Measurements from ENCODE around the gene RASGEF1C.
"Not testable (repeated sequence)": the region's sequence is repeated elsewhere in the genome, so short reads cannot be mapped to it uniquely, and the experiment has no call there.

Gene RASGEF1C

GRCh38 chr5:180127682-180128670 lies 81.0 kb downstream of the RASGEF1C start:
- no peak overlapping the region for H3K4me3 ChIP-seq (ENCODE audit: control insufficient read depth, low read depth, low read length)
- DNase-seq (ENCODE audit: low read depth) = no peak
- no peak for TF ChIP-seq CTCF (IDR thresholded peaks at IDR 0.05; ENCODE audit: control insufficient read depth, insufficient read depth, low read depth, low read length, missing control alignments)

GRCh38 chr5:180126716-180127681 lies 82.0 kb downstream of the RASGEF1C start:
- no peak for DNase-seq (ENCODE audit: low read depth)
- no peak overlapping the region for H3K4me3 ChIP-seq (ENCODE audit: control insufficient read depth, low read depth, low read length)
- TF ChIP-seq CTCF (IDR thresholded peaks at IDR 0.05; ENCODE audit: control insufficient read depth, insufficient read depth, low read depth, low read length, missing control alignments) = peak; percentile 74

GRCh38 chr5:180126156-180126555 lies 82.9 kb downstream of the RASGEF1C start:
- H3K4me3 ChIP-seq (ENCODE audit: control insufficient read depth, low read depth, low read length); DNase-seq (ENCODE audit: low read depth): not testable (repeated sequence)

GRCh38 chr5:180124662-180125061 lies 84.3 kb downstream of the RASGEF1C start:
- not testable (repeated sequence) for DNase-seq (ENCODE audit: low read depth); H3K4me3 ChIP-seq (ENCODE audit: control insufficient read depth, low read depth, low read length)

- no peak overlapping the region for H3K4me3 ChIP-seq (ENCODE audit: control insufficient read depth, low read depth, low read length)
- DNase-seq (ENCODE audit: low read depth) = no peak
- no peak for TF ChIP-seq CTCF (IDR thresholded peaks at IDR 0.05; ENCODE audit: control insufficient read depth, insufficient read depth, low read depth, low read length, missing control alignments)
Measured at GRCh38 chr5:180122875-180123274, 86.1 kb downstream of the RASGEF1C start.

GRCh38 chr5:180121826-180122413 lies 87.1 kb downstream of the RASGEF1C start:
- no peak for TF ChIP-seq CTCF (IDR thresholded peaks at IDR 0.05; ENCODE audit: control insufficient read depth, insufficient read depth, low read depth, low read length, missing control alignments)
- DNase-seq (ENCODE audit: low read depth) = no peak
- H3K4me3 ChIP-seq (ENCODE audit: control insufficient read depth, low read depth, low read length) = no peak overlapping the region

- no peak for TF ChIP-seq CTCF (IDR thresholded peaks at IDR 0.05; ENCODE audit: control insufficient read depth, insufficient read depth, low read depth, low read length, missing control alignments)
- H3K4me3 ChIP-seq (ENCODE audit: control insufficient read depth, low read depth, low read length) = no peak overlapping the region
- no peak for DNase-seq (ENCODE audit: low read depth)
Measured at GRCh38 chr5:180120237-180121101, 88.5 kb downstream of the RASGEF1C start.

All from AG09309 (cell line).